Measurements from ENCODE around the gene MYO5B. TPM values are rescaled to one million over a fixed set of nuclear protein-coding genes. Genes with fewer than 3 reads are reported as not detected.

MYO5B gene
- total and polyA plus RNA-seq, 10 of the 15 experiments (the other 5 are each of a cell fraction or from before 2014, with no cell fraction given), result 2.5 to 4.5 (median 3.3) TPM

DNA sequence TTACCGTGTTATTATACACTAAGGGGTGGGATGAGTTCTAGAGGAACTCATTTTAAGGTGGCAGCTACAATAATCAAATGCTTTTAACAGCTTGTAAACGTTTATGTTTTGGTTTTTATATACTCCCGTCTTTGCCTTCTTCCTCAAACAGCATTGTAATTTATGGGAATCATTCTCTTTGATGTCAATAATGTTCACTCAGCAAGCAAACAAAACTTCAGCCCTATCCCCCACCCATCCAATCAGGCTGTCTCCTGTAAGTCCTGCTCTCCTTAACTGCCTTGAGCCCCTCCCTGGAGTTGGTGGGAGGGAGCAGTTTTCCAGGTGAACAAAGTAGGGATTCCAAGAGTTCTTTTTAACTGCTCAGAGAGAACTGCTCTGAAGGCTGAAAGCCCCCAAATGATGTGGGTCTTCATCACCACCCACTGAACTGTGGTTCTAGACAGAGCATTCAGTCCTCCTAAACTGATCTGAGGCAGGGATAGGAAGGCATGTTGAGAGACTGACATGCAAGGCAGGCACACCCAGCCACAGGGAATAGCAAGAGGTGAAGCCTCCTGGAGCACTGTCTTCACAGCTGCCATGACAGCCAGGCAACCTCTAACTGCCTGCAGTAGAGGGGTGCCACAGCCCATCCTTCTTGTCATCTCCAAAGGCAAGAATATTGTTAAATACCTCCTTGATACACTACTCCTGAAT lies 17.5 kb downstream of the MYO5B start:
- no peak for ATAC-seq
- in situ Hi-C loops (cut with MboI) (no loop called here), intact Hi-C loops (cut with micrococcal nuclease; ENCODE audit: unreplicated experiment) (no loop called here)
- Histone ChIP-seq H3K9ac (ENCODE audit: control insufficient read depth, insufficient read depth, low read length) (no peak overlapping the region), H3K27me3 (replicated peaks in 1 of 2; ENCODE audit: control insufficient read depth in 2 of 2, insufficient read depth in 2 of 2, low read length in 1 of 2) (peaks cover 0 to 4% of the 10 kb centered on the region in 2 experiments; a peak in 1 of 4 replicates), H3K4me2 (ENCODE audit: control insufficient read depth, insufficient read depth) (no peak overlapping the region), H3K36me3 (ENCODE audit: control insufficient read depth in 2 of 2, insufficient read depth in 2 of 2, low read length in 1 of 2) (no peaks in the 10 kb centered on the region), H3K4me3 (no peak overlapping the region), H2AFZ (ENCODE audit: control insufficient read depth, low read depth, low read length) (no peak overlapping the region), H3K79me2 (ENCODE audit: control insufficient read depth, insufficient read depth, low read length) (no peaks in the 10 kb centered on the region), H3K27ac (ENCODE audit: control insufficient read depth, insufficient read depth) (no peak overlapping the region), H4K20me1 (ENCODE audit: control insufficient read depth, insufficient read depth) (no peaks in the 10 kb centered on the region), H3K9me3 (replicated peaks; ENCODE audit: control insufficient read depth, insufficient read depth, low read length) (no peaks in the 10 kb centered on the region), H3K4me1 (ENCODE audit: control insufficient read depth, insufficient read depth, low read length) (no peaks in the 10 kb centered on the region)
- ChIA-PET SMC1A (ENCODE audit: uncharacterized antibody, unreplicated experiment) (interaction anchor here (0.8 to 7.3 kb wide), 11 partner anchors 9 to 87 kb away, joined by 3 to 49 read pairs (median 5); no protein-coding TSS in a partner anchor), RAD21 (ENCODE audit: unreplicated experiment) (interaction anchor here (0.8 to 3.0 kb wide), 6 partner anchors 10 to 48 kb away, joined by 3 to 13 read pairs (median 4); partner anchors contain the start of gene MYO5B), POLR2A (interaction anchor here (0.6 to 2.1 kb wide), 6 partner anchors 10 to 81 kb away, joined by 4 to 21 read pairs (median 4); no protein-coding TSS in a partner anchor), CTCF (interaction anchor here (0.8 to 4.1 kb wide), 7 partner anchors 10 to 48 kb away, joined by 3 to 12 read pairs (median 4); partner anchors contain the start of gene MYO5B)
- no TSS peak for BruUV-seq (replicated peaks)
- TF ChIP-seq ZNF384 (IDR thresholded peaks at IDR 0.05; ENCODE audit: borderline replicate concordance, low read depth, low read length) (no peak), SREBF2 (IDR thresholded peaks at IDR 0.05; ENCODE audit: low read length) (no peak), PAX5 (IDR thresholded peaks at IDR 0.05; ENCODE audit: borderline replicate concordance, low read depth, low read length) (no peak), CHD2 (IDR thresholded peaks at IDR 0.05; ENCODE audit: borderline replicate concordance, low read depth, low read length) (no peak), SUZ12 (IDR thresholded peaks at IDR 0.05; ENCODE audit: unreplicated experiment) (no peak)
- TF ChIP-seq, protein P1, sequence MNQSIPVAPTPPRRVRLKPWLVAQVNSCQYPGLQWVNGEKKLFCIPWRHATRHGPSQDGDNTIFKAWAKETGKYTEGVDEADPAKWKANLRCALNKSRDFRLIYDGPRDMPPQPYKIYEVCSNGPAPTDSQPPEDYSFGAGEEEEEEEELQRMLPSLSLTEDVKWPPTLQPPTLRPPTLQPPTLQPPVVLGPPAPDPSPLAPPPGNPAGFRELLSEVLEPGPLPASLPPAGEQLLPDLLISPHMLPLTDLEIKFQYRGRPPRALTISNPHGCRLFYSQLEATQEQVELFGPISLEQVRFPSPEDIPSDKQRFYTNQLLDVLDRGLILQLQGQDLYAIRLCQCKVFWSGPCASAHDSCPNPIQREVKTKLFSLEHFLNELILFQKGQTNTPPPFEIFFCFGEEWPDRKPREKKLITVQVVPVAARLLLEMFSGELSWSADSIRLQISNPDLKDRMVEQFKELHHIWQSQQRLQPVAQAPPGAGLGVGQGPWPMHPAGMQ (IDR thresholded peaks at IDR 0.05; ENCODE audit: borderline replicate concordance), result no peak
- WGBS (ENCODE audit: insufficient coverage, insufficient replicate concordance, low lambda C conversion rate, missing lambda C conversion rate), result 7% methylated on average over 3 of the region's 3 CpGs
- FAIRE-seq, result no peak
- no peak for DNase-seq (ENCODE audit: low read depth, low spot score)
